GM15510 (cell line): ENCODE results near the gene TEX36.

Experiments used
- POLR2A ChIP-seq: IDR thresholded peaks from 3 replicates; pipeline ENCODE4 v1.6.1; 2011; ENCODE audit warnings: borderline replicate concordance; ENCODE audit not compliant: insufficient read length; ENCODE audit errors: extremely low read depth

Gene TEX36

DNA sequence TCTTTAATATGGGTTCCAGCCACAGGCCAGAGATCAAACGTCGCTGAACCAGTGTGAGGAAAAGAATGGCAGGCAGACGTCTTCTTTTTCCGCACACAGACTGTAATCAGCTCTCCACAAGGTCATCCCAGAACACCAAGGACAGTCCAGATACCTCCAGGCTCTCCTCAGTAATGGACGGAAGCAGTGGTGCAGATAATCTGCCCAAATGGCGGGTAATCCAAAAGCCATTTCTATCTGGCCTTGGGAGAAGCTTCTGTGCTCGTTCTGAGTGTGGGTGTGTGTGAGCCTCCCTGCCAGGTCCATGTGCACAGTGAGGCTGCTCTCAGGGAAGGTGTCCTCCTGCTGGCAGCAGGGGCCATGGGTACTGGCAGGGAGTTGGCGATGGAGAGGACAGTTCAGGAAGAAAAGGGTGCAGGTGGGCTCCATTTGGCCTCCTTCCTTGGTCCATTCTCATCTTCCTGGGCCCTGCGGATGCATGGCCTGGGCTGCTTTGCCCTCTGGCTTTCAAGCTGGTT lies 15.6 kb upstream of the TEX36 start:
- no peak for TF ChIP-seq POLR2A

DNA sequence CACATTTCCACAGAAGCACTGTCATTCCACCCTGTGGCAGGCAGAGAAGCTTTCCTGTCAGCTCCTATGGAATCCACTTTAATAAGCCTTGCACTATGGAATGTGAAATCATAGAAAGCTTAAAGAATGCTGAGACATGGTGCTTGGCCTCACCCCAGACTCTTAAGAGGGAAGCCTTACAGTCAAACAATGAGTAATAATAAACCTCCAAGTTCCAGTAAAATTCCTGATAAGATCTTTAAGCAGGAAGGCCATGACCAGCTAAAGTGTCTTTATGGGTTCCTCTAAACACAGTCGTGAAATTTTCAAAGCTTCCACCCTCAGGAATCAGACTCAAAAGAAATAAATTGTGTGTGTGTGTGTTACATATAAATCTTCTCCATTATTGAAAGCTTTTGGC lies 11.9 kb upstream of the TEX36 start:
- TF ChIP-seq POLR2A = no peak

DNA sequence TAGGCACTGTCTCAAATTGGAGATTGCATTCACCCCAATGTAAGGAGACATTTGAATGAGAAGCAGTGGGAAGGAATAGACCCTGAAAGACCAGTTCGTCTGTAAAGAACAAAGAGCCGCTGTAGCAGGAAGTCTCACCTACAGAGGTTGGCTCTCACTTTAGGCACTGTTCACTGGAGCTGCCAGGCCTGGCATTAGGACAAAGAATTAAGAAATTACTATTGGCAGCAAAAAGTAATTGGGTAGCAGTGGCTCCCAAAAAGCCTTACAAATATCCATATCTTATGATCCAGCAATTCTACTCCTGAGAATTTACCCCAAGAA lies 10.5 kb upstream of the TEX36 start:
- TF ChIP-seq POLR2A = no peak

- TF ChIP-seq POLR2A = no peak
These were observed 9.9 kb upstream of the TEX36 start for GRCh38 chr10:125692601-125693523.

- TF ChIP-seq POLR2A = no peak
These were observed 9.2 kb upstream of the TEX36 start for GRCh38 chr10:125692196-125692595.

DNA sequence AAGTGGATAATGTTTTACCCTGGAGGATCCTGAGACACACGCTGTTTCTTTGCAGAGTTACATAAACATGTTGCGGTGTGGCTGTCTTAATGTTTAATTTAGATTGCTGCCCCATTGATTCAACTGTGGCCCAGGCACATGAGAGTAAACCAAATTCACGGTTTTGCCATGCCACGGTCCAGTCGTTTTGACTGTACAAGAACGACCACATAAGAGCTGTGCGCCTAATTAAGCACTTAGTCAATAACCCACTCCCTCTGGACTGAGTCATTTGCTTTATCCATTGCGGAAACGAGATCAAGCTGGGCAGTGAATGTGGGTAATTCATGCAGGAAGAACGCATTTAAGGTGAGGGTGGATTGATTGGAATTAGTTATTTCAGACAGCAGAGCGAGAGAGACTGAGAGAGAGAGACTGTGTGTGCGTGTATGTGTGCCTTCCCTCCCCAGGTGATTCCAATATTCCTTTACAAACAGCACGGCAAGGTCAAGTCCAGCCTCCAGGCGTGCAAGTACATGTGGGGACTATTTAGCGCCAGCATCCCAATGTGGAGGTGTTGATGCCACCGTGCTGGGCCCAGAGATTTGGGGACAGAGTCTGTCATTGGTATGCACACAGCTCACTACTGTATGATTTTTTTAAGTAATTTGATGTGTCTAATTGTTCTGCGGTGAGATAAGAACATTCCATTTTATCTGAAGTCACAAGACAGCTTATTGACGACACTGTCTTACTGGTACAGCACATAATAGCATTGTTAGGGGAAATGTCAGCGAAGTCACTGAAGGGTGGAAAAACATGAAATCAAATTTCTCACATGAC lies 8.4 kb upstream of the TEX36 start:
- TF ChIP-seq POLR2A = no peak

DNA sequence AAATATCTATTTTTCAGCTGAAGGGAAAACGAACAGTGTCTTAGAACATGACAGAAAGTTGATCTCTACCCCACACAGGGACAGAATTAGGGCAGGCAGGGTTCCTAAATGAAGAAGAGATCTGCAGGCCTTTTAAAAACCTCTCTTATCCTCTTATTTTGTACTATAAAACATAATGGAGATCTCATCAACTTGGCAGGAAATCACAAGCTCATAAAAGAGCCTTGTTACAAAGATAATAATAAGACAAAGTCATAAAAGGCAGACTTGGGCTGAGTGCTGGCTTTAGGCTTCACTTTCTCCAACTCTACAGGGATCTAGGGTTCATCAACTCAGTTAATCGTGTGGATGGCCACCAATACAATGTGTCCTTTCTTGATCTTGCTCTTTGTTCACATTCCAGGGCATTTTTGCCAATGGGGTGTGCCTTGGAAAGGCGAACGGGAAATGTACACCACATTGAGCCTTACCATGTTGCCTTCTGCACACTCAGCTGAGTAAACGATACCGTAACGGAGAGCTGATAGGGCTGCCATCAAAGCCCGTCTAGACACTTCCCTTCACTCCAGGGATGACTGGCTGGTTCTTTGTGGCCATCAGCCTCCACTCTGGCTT lies 7.1 kb upstream of the TEX36 start:
- no peak for TF ChIP-seq POLR2A

GRCh38 chr10:125687507-125688185 lies 4.7 kb upstream of the TEX36 start:
- no peak for TF ChIP-seq POLR2A

- no peak for TF ChIP-seq POLR2A
These were observed 1.6 kb upstream of the TEX36 start for GRCh38 chr10:125684581-125684980.

- no peak for TF ChIP-seq POLR2A
These were observed 858 bp upstream of the TEX36 start for GRCh38 chr10:125683821-125684220.

DNA sequence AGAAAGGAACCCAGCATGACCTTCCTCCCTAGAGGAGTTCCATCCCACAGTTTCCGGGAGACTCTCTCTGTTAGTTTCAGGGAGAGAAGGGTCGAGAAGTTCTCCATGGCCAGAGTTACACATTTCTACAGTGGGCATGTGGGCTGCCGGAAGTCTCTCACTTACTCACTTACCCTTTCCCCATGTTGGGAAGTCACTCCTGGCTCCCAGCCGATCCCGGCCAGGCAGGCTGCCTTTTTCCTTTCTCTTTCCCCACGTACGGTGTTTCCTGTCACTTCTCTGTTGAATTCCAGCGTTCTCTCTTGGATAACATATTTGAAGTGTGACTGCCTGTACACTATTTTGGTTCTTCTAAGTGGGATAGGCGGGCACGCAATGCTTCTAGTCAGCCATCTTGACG lies 3.5 kb downstream of the TEX36 start:
- no peak for TF ChIP-seq POLR2A

- TF ChIP-seq POLR2A = no peak
These were observed 10.1 kb downstream of the TEX36 start for GRCh38 chr10:125672884-125673283.

GRCh38 chr10:125662584-125662983 lies 20.4 kb downstream of the TEX36 start:
- TF ChIP-seq POLR2A = no peak

GRCh38 chr10:125661941-125662515 lies 20.9 kb downstream of the TEX36 start:
- no peak for TF ChIP-seq POLR2A
